ENCODE measurements around the gene PLA2G4A. TPM values are rescaled to one million over a fixed set of nuclear protein-coding genes. Genes with fewer than 3 reads are reported as not detected.
A peak's percentile ranks its signal among the peaks of the same experiment; 100 is the strongest.

The PLA2G4A gene
- total RNA-seq, 1 donor from 2014 or later: 16.8 TPM

DNA sequence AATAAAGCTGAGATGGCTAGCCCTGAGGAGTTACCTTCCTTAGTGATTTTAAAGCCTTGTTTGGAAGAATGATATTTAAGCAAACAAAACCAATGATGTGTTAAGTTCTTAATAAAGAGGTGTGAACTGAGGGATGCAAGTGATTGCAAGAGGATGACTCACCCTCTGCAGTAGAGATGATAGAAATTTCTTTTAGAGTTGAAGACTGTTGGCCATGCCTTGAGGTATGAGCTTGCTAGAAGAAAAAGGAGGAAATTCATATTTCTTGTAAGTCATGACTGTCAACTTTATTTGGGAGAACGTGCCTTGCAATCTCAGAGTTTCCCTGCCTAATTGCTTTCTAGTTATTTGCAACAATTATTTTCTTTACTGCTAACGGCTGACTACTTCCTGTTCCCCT, 94.7 kb downstream of the PLA2G4A start:
- no peak for DNase-seq

DNA sequence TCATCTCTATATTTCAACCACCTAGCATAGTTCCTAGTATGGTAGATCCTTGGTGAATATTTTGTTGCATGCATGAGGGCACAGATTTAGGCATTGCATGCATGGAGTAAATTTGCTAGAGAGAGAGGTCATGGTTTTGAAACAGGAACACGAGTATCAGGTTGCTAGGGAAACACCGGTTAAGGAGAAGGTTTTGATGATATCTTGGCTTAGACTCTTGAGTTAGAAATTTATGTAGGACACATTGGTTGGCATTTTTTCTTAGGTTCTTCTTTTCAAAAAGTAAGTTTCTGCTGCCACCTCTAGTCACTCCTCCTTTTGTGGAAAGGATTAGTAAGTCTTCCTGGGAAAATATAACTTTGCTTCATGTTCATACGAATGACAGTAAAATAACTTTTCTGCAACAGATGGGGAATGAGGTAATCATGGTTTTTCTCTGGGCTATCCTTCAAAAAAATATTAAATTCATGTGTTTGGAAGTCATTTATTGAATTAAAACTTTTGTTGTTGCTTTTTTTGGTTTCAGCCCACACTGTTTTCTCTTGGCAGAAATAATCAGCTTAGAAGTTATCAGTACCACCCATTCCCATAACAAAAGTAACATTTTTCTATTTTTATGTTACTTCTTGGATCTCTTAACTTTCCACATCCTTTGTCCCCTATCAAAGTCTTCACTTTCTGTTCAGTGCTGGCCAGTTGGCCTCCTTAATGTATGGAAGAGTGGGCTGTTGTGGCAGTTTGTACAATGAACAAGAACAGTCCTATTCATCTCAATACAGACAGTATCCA, 97.3 kb downstream of the PLA2G4A start:
- DNase-seq: no peak

DNA sequence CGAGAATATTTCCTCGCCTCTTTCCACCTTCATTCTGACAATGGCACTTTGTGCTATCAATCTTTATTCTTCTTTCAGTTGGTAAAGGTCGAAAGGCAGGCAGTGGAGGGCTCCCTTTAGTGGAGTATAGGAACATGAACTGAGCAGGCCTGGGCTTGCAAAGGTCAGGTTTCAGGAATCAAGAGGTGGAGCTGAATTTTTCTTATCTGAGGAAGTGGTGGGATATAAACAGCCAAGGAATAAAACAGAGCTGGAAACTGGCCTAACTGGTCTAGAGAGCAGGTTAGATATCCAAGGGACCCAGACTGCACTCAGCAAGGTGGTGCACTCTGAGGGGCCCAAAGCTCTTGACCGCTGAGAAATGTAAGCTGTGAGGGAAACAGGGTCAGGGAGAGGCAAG, 99.1 kb downstream of the PLA2G4A start:
- DNase-seq: no peak

DNA sequence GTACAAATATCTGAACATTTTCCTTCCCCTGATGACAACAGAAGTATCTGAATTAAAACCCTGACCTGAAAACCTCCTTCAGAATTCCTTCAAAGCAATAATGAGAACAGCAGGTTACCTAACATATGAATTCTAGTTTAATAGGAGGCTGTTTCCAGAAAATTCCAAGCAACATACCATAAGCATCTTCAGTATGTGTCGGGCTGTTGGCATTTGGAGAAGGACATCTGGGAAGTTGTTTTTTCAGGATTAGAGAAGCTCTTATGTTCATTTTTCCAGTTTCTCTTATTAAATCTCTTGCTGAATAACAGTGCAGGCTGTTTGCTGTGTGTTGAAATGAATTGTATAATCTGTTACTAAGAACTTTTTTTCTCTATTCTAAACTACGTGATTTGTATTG, 101.5 kb downstream of the PLA2G4A start:
- DNase-seq: no peak

DNA sequence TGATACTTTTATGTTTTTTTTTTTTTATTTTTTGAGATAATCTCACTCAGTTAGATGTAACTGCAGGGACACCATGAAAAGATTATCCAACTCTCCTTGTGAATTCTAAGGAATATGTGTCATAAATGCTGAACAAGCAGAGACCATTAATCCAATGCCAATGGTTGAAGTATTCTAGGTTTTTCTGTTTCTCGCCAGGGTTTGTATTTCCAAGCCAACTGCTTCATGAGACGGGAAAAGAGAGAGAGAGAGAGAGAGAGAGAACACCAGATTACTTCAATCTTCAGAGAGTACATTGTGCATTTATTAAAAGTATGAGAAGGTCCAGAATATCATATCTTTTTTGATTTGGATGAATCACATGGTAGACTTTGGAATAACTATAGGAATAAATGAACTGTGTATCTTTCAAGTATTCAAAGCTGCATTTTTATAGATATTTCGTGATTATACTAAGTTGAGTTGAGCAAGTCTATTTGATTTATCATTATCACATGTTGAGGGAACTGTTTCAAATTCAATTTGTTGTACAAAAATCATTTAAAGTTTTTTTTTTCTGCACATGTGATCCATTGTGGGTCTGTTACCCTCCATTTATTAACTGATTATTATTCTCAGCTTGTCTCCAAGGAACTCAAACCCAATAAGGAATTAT, 108.4 kb downstream of the PLA2G4A start:
- DNase-seq: no peak

DNA sequence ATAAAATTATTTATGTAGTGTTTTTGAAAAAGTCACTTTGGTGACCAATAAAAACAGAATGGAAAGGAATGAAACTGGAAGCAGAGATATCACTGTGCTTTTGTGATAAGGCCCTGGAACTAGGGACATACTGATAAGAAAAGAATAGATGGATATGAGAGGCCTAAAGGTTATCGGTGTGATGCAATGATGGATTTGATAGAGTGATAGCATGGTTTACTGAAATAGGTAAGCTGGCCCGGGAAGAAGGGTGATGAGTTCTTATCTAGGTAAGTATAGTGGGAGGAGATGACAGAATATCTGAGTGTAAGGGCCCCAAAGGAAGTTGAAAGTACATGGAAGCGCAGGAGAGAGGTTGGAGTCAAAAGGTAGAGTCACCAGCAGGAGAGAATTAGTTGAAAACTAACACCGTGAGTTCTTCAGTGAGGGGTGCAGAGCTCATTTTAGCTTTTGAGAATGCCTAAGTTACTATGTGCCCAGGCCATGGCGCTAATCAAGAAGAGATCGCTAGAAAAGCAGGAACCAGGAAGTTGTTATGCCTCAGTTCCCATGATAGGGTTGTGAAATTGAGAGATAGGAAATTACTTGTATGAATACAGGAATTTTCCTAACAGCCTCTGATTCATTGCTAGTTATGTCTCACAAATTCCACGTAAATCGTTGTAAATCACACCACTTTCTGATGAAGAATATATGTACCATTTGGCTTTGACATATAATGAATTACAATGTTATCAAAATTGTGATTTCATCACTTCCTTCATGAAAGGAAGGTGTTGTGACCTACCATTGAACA, 115.3 kb downstream of the PLA2G4A start:
- DNase-seq: peak; percentile 71

DNA sequence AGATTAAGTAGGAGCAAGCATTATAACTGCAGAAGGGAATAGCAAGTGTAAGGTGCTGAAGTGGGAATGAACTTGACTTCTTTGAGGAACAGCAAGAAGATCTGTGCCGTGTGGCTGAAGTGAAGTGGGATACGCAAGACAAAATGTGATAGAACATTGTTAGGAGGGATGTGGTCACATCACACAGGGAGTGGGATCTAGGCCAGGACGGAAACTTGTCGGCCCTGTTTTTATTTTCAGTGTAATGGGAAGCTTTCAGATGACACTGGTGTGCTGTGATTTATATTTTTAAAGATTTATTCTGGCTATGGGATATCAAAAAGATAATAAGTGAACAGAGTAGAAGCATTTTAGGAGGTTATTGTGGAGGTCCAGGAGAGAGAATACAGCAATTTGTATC, 116.4 kb downstream of the PLA2G4A start:
- DNase-seq: no peak

DNA sequence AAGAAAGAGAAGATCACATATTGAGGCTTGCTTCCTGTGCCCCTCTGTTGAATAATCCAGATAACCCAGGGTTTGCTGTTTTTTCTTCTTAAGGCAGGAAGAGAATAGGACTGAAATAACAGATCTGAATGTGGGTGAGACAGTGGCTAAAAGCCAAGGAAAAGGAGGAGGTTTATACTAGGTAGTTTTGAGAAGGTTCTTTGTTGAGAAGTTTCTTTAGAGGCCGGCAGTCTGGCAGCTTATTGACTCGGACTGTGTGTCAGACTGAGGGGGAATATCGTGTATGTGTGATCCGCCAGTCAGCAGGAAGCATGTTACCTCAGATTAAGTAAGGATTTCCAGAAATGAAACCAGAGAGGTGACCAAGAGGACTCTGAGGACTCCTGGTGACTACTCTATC, 119.8 kb downstream of the PLA2G4A start:
- peak; percentile 97 for DNase-seq

DNA sequence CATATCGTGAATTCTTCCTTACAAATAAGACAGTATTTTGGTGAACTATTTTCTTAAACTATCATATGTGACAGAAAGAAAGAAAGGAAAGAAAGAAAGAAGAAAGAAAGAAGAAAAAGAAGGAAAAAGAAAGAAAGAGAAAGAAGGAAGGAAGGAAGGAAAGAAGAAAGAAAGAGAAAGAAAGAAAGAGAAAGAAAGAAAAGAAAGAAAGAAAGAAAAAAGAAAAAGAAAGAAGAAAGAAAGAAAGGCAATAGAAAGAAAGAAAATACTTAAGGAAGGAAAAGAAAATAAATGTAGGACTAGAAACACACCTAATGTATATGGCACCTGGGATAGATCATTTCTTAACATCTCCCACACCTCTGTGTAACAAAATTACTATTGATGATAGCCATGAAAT, 120.4 kb downstream of the PLA2G4A start:
- no peak for DNase-seq

DNA sequence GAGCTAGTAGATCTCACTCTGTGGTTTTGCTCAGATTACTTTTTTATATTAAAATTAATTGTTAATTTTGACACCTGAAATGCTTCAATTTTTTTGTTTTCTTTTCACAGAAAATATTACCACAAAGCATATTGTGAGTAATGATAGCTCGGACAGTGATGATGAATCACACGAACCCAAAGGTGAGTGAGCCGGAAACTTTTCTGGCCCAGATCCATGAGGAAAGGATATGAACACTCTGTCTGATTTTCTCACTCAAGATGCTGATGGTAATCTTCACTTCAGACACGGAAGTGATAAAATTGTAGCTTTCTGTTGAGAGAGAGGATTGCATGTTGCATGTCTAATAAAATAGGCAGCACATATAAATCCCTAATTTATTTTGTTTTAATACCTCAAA, 121.8 kb downstream of the PLA2G4A start:
- peak; percentile 89 for DNase-seq

DNA sequence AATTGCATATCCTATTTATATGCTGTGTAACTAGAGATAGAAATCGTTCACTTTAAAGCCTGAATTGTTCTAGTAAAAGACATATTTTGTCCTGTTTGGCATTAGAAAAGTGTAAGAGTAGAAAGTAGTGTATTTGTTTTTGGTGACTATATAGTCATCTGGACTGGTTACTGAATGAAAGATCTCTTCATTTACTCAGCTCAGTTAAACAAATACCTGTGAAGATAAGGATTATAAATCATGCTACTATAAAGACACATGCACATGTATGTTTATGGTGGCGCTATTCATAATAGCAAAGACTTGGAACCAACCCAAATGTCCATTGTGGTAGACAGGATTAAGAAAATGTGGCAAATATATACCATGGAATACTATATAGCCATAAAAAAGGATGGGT, 125.1 kb downstream of the PLA2G4A start:
- DNase-seq: no peak

DNA sequence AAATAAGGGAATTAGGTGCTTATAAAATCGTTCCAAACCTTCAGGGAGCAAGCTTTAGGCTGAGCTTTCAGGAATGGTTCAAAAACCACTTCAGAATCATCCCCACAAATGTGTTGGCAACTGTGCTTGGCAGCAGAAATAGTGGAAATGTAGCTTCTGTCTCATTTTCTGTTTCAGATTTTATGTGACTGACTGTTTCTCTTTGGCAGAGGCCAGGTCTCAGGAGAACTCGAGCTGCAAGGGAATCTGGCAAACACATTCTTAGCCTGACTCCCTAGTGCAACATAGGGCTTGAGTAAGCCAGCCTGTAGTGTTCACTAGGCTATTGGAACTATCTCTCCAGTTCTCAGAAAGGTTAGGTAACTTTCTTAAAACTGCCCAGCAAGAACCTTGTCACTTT, 128.6 kb downstream of the PLA2G4A start:
- no peak for DNase-seq

DNA sequence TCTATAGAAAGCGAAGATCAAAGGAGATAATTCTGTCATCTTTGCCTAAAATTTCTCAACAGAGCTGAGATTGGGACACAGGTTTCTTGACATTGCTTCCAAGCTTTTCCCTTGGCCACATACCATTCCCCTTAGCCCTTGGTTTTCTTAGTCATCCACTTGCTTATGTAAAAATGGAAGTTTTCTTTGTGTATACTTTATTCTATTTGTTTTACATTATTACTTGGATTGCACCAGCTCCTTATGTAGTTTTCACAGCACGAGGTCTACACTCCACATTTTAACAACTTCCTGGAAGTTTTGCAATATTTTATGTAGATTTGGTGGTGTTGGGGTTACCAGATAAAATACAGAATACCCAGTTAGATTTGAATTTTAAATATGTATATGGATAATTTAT, 129.8 kb downstream of the PLA2G4A start:
- DNase-seq: no peak

DNA sequence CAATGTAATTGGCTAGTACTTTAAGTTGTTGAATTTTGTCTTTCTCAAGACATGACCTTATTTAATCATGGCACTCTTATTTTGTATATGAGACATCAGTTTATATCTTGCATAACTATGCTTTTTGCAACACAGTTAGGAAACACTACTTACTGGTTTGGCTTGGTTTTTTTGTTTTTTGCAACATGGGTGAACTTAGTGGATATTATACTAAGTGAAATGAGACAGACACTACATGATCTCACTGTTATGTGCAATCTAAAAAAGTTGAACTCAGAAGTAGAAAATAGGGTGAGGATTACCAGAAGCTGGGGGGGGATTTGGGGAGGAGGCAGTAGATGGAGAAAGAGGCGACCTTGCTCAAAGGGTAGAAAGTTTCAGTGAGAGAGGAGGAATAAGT, 132.1 kb downstream of the PLA2G4A start:
- DNase-seq: no peak

DNA sequence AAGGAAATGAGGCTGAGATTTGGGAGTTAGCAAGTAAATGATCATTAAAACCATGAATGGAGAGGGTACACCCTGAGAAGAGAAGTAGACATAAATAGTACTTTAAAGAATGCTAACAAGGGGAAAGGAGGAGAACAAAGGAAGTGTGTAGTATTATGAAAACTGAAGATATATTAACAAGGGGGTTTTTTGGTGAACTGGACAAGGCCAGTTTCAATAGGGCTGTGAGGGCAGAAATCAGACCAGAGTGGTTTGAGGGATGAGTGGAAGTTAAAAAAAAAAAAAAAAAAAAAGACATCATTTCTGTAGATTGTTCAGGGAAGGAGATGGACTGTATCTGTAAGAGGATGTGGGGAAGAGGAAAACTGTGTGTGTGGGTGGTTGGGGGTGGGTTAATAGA, 137.1 kb downstream of the PLA2G4A start:
- no peak for DNase-seq

DNA sequence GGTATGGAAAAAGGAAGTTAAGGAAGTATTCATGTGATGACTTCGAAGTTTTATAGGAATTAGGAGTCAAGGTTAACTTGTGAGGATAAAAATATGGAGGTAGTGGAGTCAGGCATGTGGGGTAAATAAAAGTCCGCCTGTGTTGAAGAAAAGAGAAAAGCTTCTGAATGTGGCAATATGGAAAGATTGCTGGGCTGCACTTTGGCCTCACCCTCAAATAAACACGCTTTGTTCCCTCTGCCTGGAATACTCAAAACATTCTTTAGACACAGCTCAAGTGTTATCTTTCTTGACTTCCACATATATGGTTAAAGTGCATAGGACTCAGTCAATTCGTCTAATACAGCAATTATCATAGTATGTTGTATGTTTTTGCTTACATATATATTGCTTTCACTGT, 137.7 kb downstream of the PLA2G4A start:
- no peak for DNase-seq

DNA sequence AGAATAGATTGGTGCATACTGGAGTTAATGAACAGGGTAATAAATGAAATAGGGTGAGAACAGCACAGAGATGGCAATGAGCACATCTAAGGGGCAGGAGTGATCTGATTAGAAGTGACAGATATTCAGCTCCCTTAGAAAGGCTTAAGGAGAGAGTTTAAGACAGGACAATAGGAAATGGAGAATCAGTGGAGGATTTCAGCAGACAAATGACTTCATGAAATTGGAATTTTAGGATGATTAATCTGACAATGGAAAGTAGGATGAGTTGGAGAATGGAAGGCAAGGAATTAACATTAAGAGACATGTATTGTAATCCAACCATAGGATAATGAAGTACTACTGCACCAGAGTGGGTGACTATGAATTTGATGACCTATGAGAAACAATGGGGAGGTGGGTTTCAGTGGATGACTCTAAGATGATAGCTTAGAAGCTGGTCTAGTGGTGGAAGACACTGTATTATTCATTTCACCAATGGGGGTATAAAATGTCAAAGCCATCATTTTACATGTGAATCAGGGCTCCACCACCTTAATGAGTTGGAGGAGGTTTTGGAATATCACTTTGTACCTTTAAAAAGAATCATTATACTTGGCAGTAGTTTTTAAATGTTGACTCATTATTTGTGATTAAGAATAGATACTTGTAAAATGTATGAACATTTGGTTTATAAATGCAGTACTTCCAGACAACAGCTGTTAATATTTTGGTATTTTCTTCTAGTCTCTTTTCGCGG, 139.1 kb downstream of the PLA2G4A start:
- peak; percentile 9 for DNase-seq

DNA sequence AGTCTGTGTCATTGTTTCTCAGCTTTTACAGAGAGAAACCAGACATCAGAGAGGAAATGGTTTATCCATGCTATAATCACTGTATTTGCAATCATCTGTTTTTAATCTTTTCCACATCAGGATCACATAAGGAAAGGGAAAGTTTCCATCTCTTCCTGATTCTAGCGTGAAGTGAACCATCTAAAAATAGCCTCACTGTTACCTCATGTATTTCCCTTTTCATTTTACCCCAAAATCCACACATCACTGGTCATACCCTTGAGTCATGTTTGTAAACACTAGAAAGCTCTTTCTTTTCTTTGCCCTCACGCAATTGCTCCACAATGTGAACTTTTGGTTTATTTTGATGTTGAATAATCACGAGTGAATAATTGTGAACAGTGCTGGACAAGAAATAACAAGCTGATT, 146.0 kb downstream of the PLA2G4A start:
- DNase-seq: peak; percentile 93

DNA sequence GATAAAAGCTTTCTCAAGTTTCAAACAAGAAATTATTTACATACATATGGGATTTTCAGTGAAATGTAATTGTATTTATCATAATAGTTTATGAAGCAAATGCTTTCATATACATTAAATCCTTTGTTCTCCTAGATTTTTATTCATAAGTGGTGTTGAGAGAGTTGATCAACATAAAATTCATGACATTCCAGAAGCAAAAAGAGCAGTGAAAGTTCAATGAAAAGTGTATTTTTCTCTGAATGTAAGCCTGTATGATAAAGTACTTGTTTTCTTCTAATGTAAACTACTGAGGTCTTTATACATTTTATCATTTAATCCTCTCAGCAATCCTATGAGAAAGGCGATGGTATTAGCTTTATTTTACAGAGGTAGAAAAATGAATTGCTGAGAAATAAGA, 146.5 kb downstream of the PLA2G4A start:
- no peak for DNase-seq

DNA sequence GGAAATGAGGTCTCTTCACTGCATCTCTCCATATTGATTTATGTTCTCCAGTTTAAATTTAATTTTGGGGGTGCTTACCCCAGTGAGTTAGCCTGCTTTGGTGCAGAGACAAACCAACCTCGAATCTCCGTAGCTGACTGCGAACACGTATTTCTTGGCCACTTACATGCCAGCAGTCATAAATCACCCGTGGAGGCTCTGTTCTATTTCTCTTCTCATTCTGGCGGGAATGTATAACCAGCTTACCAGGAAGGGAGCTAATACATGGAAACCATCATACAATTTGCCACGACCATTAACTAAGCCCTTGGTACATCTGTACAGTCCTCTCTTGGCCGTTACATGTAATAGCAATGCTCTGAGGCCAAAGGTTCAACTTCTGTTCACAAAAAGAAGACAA, 148.0 kb downstream of the PLA2G4A start:
- peak; percentile 29 for DNase-seq

DNA sequence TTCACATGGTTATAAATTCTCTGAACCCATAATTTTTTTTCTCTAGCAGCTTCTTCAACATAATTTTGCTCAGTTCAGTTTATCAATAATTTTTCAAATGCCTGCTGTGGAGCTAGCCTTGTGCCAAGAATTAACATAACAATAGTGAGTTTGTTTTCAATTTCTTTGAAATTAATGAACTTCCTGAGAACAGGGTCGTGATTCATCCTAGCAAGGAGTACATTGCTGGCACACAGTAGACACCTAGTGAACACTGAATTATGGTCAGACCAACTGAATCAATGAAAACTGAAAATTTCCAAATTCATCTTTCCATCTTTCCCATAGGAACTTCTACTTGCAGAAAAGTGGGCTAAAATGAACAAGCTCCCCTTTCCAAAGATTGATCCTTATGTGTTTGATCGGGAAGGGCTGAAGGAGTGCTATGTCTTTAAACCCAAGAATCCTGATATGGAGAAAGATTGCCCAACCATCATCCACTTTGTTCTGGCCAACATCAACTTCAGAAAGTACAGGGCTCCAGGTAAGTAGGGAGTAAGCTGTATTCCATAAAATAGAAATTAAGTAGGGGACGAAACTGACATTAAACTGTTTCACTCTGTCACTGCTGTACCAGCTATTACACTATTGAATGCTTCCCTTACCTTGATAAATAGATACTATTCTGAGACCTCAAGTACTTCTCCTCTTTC, 148.7 kb downstream of the PLA2G4A start:
- peak; percentile 79 for DNase-seq
